SH-SY5Y (cell line): ENCODE measurements around the gene STAMBPL1.

Source experiments
- GATA2 ChIP-seq: IDR thresholded peaks from 2 replicates; pipeline ENCODE4 v1.6.1; 2011; ENCODE audit warnings: mild to moderate bottlenecking, low read depth, low read length
- GATA3 ChIP-seq: IDR thresholded peaks from 2 replicates; pipeline ENCODE4 v1.6.1; 2011; ENCODE audit warnings: low read depth, mild to moderate bottlenecking, low read length, moderate library complexity

GRCh38 chr10:88840881-88841280 is 39.2 kb upstream of the STAMBPL1 start:
- TF ChIP-seq GATA2 (no peak), GATA3 (no peak)
